K562 (cell line): ENCODE measurements around the gene FGF21. TPM values are rescaled to one million over a fixed set of nuclear protein-coding genes. Genes with fewer than 3 reads are reported as not detected.

ENCODE experiments used
- FOXA1 ChIP-seq: fragments of 450-650 bp; IDR thresholded peaks from 2 replicates; pipeline ENCODE4 v1.6.1; 2016; ENCODE audit warnings: mild to moderate bottlenecking, borderline replicate concordance
- GABPB1 ChIP-seq: sonication (generic); formaldehyde crosslinking; IDR thresholded peaks from 2 replicates; pipeline ENCODE4 v1.8.0; 2022; ENCODE audit warnings: mild to moderate bottlenecking, missing genetic modification reagents
- GATAD2A ChIP-seq: fragments of 450-650 bp; IDR thresholded peaks from 2 replicates; pipeline ENCODE4 v1.6.1; 2017
- HNRNPLL ChIP-seq: fragments of 200-400 bp; formaldehyde crosslinking; IDR thresholded peaks from 2 replicates; pipeline ENCODE4 v1.6.1; 2017; ENCODE audit warnings: low read length, low read depth, mild to moderate bottlenecking; ENCODE audit not compliant: poor library complexity, severe bottlenecking
- KLF10 ChIP-seq: fragments of 250-450 bp; sonication (Bioruptor Pico); IDR thresholded peaks from 2 replicates; pipeline ENCODE4 v1.6.1; 2021; ENCODE audit warnings: matching md5 sums
- MTF1 ChIP-seq: fragments of 250-450 bp; sonication (Bioruptor Pico); IDR thresholded peaks from 2 replicates; pipeline ENCODE4 v1.9.0; 2021; ENCODE audit warnings: moderate library complexity, mild to moderate bottlenecking, inconsistent platforms, borderline replicate concordance
- NFXL1 ChIP-seq: fragments of 450-650 bp; formaldehyde crosslinking; IDR thresholded peaks from 2 replicates; pipeline ENCODE4 v1.4.0; 2021; ENCODE audit warnings: mild to moderate bottlenecking
- PHF20 ChIP-seq: fragments of 450-650 bp; IDR thresholded peaks from 2 replicates; pipeline ENCODE4 v1.6.1; 2018; ENCODE audit not compliant: partially characterized antibody
- SMAD2 ChIP-seq: fragments of 150-350 bp; IDR thresholded peaks from 2 replicates; pipeline ENCODE4 v1.6.1; 2014; ENCODE audit warnings: low read depth, mild to moderate bottlenecking, low read length
- TSHZ1 ChIP-seq: fragments of 250-450 bp; sonication (Bioruptor Pico); IDR thresholded peaks from 2 replicates; pipeline ENCODE4 v1.4.0; 2020; ENCODE audit warnings: mild to moderate bottlenecking, moderate library complexity
- ZNF347 ChIP-seq: fragments of 450-650 bp; formaldehyde crosslinking; IDR thresholded peaks from 2 replicates; pipeline ENCODE4 v1.4.0; 2020; ENCODE audit warnings: low read depth, mild to moderate bottlenecking, moderate library complexity
- ZNF507 ChIP-seq: conservative IDR thresholded peaks from 2 replicates; pipeline ENCODE4 v1.6.1; 2017; ENCODE audit warnings: missing genetic modification characterization, missing compliant biosample characterization
- ZNF584 ChIP-seq: fragments of 200-800 bp; sonication (Bioruptor generic); IDR thresholded peaks from 2 replicates; pipeline ENCODE4 v1.6.1; 2016; ENCODE audit warnings: low read depth, mild to moderate bottlenecking, missing genetic modification characterization, missing compliant biosample characterization
- ZNF778 ChIP-seq: fragments of 450-650 bp; formaldehyde crosslinking; IDR thresholded peaks from 2 replicates; pipeline ENCODE4 v1.4.0; 2020; ENCODE audit warnings: mild to moderate bottlenecking, moderate library complexity
- ZSCAN29 ChIP-seq: fragments of 450-650 bp; IDR thresholded peaks from 2 replicates; pipeline ENCODE4 v1.6.1; 2017
- ZSCAN32 ChIP-seq: fragments of 450-650 bp; formaldehyde crosslinking; IDR thresholded peaks from 2 replicates; pipeline ENCODE4 v1.4.0; 2020; ENCODE audit warnings: mild to moderate bottlenecking, moderate library complexity
- ZZZ3 ChIP-seq: fragments of 450-650 bp; IDR thresholded peaks from 2 replicates; pipeline ENCODE4 v1.6.1; 2016; ENCODE audit warnings: antibody characterized with exemption, mild to moderate bottlenecking, moderate library complexity
- polyA plus RNA-seq, 8 experiments: library from polyadenylated mRNA; depleted of rRNA in 4 of 8; stranded (reverse) in 5 of 8; unstranded in 3 of 8; fragments of >200 nt; fragmentation: Nextera tagmentation in 2 of 8; fragmentation: Illumina TruSeq in 1 of 8; extraction: Ambion mirVana in 2 of 8; extraction: Trizol in 1 of 8; gene quantifications; 2 replicates each; pipeline versions ENCODE4 v1.2.1 to v1.2.3, GENCODE V29; 2011 to 2014; ENCODE audit warnings: inconsistent platforms in 1 of 8, missing spikeins in 1 of 8
- total RNA-seq, 7 experiments: library from RNA; depleted of rRNA in 6 of 7; stranded (reverse); fragments of >200 nt in 6 of 7; fragmentation: Illumina TruSeq in 2 of 7; extraction: Trizol in 2 of 7; gene quantifications; 2 replicates each; pipeline versions ENCODE4 v1.2.1 to v1.2.3, GENCODE V29; 2011 to 2021; ENCODE audit warnings: low replicate concordance in 1 of 7
- TF ChIP-seq, protein P1 (sequence below): sonication (generic); formaldehyde crosslinking; IDR thresholded peaks from 2 replicates; pipeline ENCODE4 v1.8.0; 2023; ENCODE audit warnings: mild to moderate bottlenecking, missing genetic modification reagents
- TF ChIP-seq, protein P2 (sequence below): fragments of 450-650 bp; formaldehyde crosslinking; IDR thresholded peaks from 2 replicates; pipeline ENCODE4 v1.4.0; 2020; ENCODE audit warnings: mild to moderate bottlenecking, moderate library complexity
- TF ChIP-seq, protein P3 (sequence below): fragments of 450-650 bp; IDR thresholded peaks from one replicate; pipeline ENCODE4 v1.6.1; 2018; ENCODE audit warnings: mild to moderate bottlenecking, moderate library complexity; ENCODE audit not compliant: partially characterized antibody

Gene FGF21
- total and polyA plus RNA-seq, 9 of the 15 experiments (the other 6 are each of a cell fraction or from before 2014, with no cell fraction given), result 0.04 to 0.77 (median 0.09) TPM; not detected in 6

DNA sequence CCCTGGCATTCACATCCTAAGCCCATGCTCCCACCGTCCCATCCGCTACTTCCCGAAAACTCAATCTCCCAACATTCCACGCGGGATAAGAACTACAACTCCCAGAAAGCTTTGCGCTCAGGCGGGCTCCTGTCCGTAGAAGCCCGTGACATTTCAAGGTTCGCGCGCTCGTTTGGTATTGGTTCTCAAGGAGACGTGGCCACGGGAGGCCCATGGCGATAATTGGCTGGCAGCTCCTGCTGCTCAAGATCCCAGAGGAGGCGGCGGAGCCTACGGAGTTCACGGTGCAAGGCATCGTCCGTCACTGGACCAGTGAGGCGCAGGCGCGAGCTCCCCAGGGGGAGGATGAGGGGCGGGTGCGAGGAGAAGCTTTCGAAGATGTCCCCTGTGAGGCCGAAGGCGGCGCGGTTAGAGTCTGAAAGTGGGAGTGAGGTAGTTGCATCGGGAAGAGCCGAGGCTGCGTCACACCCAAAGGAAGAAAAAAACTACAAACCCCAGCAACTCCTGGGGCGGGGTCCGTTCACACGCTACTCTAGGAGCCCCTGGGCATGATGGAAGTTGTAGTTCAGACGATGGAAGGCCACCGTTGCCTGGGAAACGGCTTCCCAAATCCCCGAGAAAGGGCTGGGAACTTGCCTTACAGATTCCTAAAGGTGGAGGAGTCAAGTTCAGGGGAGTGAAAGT lies 34.6 kb upstream of the FGF21 start (continued):
- TF ChIP-seq, protein P1, sequence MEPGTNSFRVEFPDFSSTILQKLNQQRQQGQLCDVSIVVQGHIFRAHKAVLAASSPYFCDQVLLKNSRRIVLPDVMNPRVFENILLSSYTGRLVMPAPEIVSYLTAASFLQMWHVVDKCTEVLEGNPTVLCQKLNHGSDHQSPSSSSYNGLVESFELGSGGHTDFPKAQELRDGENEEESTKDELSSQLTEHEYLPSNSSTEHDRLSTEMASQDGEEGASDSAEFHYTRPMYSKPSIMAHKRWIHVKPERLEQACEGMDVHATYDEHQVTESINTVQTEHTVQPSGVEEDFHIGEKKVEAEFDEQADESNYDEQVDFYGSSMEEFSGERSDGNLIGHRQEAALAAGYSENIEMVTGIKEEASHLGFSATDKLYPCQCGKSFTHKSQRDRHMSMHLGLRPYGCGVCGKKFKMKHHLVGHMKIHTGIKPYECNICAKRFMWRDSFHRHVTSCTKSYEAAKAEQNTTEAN (CRISPR knock-in tag), result no peak
- TF ChIP-seq, protein P2, sequence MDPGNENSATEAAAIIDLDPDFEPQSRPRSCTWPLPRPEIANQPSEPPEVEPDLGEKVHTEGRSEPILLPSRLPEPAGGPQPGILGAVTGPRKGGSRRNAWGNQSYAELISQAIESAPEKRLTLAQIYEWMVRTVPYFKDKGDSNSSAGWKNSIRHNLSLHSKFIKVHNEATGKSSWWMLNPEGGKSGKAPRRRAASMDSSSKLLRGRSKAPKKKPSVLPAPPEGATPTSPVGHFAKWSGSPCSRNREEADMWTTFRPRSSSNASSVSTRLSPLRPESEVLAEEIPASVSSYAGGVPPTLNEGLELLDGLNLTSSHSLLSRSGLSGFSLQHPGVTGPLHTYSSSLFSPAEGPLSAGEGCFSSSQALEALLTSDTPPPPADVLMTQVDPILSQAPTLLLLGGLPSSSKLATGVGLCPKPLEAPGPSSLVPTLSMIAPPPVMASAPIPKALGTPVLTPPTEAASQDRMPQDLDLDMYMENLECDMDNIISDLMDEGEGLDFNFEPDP (CRISPR knock-in tag), result no peak
- TF ChIP-seq SMAD2 (no peak), ZZZ3 (no peak), TSHZ1 (CRISPR knock-in tag) (no peak), NFXL1 (CRISPR knock-in tag) (no peak), ZSCAN29 (no peak), GABPB1 (CRISPR knock-in tag) (peak; percentile 78), KLF10 (no peak), ZNF347 (CRISPR knock-in tag) (no peak), GATAD2A (no peak), ZNF507 (tag) (no peak), FOXA1 (no peak), HNRNPLL (peak; percentile 100), PHF20 (no peak), ZSCAN32 (no peak), MTF1 (CRISPR knock-in tag) (no peak), ZNF778 (no peak), ZNF584 (CRISPR knock-in tag) (peak; percentile 60; the same call in 1 of the 2 replicates)
- TF ChIP-seq, protein P3, sequence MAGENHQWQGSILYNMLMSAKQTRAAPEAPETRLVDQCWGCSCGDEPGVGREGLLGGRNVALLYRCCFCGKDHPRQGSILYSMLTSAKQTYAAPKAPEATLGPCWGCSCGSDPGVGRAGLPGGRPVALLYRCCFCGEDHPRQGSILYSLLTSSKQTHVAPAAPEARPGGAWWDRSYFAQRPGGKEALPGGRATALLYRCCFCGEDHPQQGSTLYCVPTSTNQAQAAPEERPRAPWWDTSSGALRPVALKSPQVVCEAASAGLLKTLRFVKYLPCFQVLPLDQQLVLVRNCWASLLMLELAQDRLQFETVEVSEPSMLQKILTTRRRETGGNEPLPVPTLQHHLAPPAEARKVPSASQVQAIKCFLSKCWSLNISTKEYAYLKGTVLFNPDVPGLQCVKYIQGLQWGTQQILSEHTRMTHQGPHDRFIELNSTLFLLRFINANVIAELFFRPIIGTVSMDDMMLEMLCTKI, result no peak
